DND-41 (cell line): Measurements from ENCODE around the gene SCNM1.
A peak's percentile ranks its signal among the peaks of the same experiment; 100 is the strongest.

Experiments used
- ATAC-seq: fragments of 200-7000 bp; cut with Tn5 transposase; 3 replicates; pipeline ENCODE4 v1.9.1; 2021; ENCODE audit warnings: low read depth; ENCODE audit not compliant: insufficient read depth
- DNase-seq: peaks from one replicate; pipeline ENCODE4 v3.0.0-alpha.2; 2020
- H2AFZ ChIP-seq: 2 replicates; pipeline ENCODE4 v1.6.0; 2012; ENCODE audit warnings: low read depth, low read length
- H3K27ac ChIP-seq: 2 replicates; pipeline ENCODE4 v1.5.1; 2012; ENCODE audit warnings: low read length, inconsistent platforms
- H3K27me3 ChIP-seq: fragments of 200-600 bp; sonication (generic); 2 replicates; pipeline ENCODE4 v1.6.0; 2012; ENCODE audit warnings: low read length, mild to moderate bottlenecking, inconsistent platforms; ENCODE audit not compliant: insufficient read depth, poor library complexity
- H3K36me3 ChIP-seq: 2 replicates; pipeline ENCODE4 v1.5.1; 2012; ENCODE audit warnings: low read length, inconsistent platforms; ENCODE audit not compliant: insufficient read depth
- H3K4me1 ChIP-seq: 2 replicates; pipeline ENCODE4 v1.5.1; 2012; ENCODE audit warnings: mild to moderate bottlenecking, low read length; ENCODE audit not compliant: insufficient read depth
- H3K4me2 ChIP-seq: 2 replicates; pipeline ENCODE4 v1.6.0; 2012; ENCODE audit warnings: mild to moderate bottlenecking, moderate library complexity, low read length, inconsistent platforms; ENCODE audit not compliant: insufficient read depth
- H3K4me3 ChIP-seq, 2 experiments: fragments of 200-600 bp in 1 of 2; shearing (Covaris generic) in 1 of 2; 2 replicates each; pipeline ENCODE4 v1.5.1; 2012 to 2016; ENCODE audit warnings: inconsistent platforms in 2 of 2, low read length in 2 of 2, mild to moderate bottlenecking in 2 of 2, low read depth in 1 of 2, moderate library complexity in 1 of 2
- H3K79me2 ChIP-seq: 2 replicates; pipeline ENCODE4 v1.6.0; 2012; ENCODE audit warnings: low read length, inconsistent platforms; ENCODE audit not compliant: insufficient read depth
- H3K9ac ChIP-seq: 2 replicates; pipeline ENCODE4 v1.6.0; 2012; ENCODE audit warnings: low read depth, mild to moderate bottlenecking, inconsistent platforms, low read length, moderate library complexity
- H3K9me3 ChIP-seq: 2 replicates; pipeline ENCODE4 v1.5.1; 2012; ENCODE audit warnings: low read length, moderate library complexity, mild to moderate bottlenecking, inconsistent platforms; ENCODE audit not compliant: insufficient read depth, severe bottlenecking
- H4K20me1 ChIP-seq: 2 replicates; pipeline ENCODE4 v1.6.0; 2012; ENCODE audit warnings: low read length; ENCODE audit not compliant: insufficient read depth
- CTCF ChIP-seq: IDR thresholded peaks from 2 replicates; pipeline ENCODE4 v1.5.1; 2012; ENCODE audit warnings: borderline replicate concordance, low read length, moderate library complexity, mild to moderate bottlenecking; ENCODE audit not compliant: poor library complexity, severe bottlenecking; ENCODE audit errors: extremely low read depth
- EZH2 ChIP-seq: IDR thresholded peaks from 3 replicates; pipeline ENCODE4 v1.6.1; 2012; ENCODE audit warnings: borderline replicate concordance, low read depth, mild to moderate bottlenecking, moderate library complexity, low read length, inconsistent platforms; ENCODE audit not compliant: severe bottlenecking

Gene SCNM1

GRCh38 chr1:151189637-151190445 is 23.9 kb downstream of the SCNM1 start, which contains the start of gene VPS72:
Gene VPS72 (minus strand): TSS chr1:151190197. CDS start chr1:151190121, 76 bp downstream.
- Histone ChIP-seq H3K4me3 (peak within 1 kb of the TSS; percentile 46 to 66), H3K4me1 (peaks cover 28% of the 10 kb centered on the region), H3K36me3 (peaks cover 14% of the 10 kb centered on the region), H3K9ac (peak within 1 kb of the TSS; percentile 73), H3K27me3 (no peaks in the 10 kb centered on the region), H2AFZ (peak within 1 kb of the TSS; percentile 78), H4K20me1 (no peaks in the 10 kb centered on the region), H3K27ac (peak within 1 kb of the TSS; percentile 82), H3K4me2 (peak within 1 kb of the TSS; percentile 63), H3K9me3 (no peaks in the 10 kb centered on the region), H3K79me2 (peaks cover 39% of the 10 kb centered on the region)
- ATAC-seq, result peak; percentile 91
- TF ChIP-seq EZH2, result no peak
- TF ChIP-seq CTCF, result peak; percentile 19
- DNase-seq, result peak; percentile 94

DNA sequence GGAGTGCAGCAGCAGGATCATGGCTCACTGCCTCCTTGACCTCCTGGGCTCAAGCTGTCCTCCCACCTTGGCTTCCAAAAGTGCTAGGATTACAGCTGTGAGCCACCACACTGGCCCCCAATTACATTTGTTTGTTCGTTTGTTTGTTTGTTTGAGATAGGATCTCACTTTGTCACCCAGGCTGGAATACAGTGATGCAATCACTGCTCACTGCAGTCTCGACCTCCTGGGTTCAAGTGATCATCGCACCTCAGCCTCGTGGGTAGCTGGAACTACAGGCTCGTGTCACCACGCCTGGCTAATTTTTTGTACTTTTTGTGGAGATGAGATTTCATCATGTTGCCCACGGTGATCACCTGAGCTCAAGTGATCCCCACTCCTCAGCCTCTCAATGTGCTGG is 26.1 kb downstream of the SCNM1 start:
- no peaks in the 10 kb centered on the region for H3K9me3 ChIP-seq
- H2AFZ ChIP-seq, result no peak overlapping the region
- no peaks in the 10 kb centered on the region for H3K27me3 ChIP-seq
- no peak overlapping the region for H3K9ac ChIP-seq
- H3K4me3 ChIP-seq, result no peak overlapping the region
- no peak for DNase-seq
- no peak for ATAC-seq
- H4K20me1 ChIP-seq, result no peaks in the 10 kb centered on the region
- H3K4me2 ChIP-seq, result no peak overlapping the region
- H3K4me1 ChIP-seq, result peaks cover 33% of the 10 kb centered on the region
- no peaks in the 10 kb centered on the region for H3K36me3 ChIP-seq
- H3K79me2 ChIP-seq, result peaks cover 29% of the 10 kb centered on the region
- TF ChIP-seq CTCF (no peak), EZH2 (no peak)
- no peak overlapping the region for H3K27ac ChIP-seq

DNA sequence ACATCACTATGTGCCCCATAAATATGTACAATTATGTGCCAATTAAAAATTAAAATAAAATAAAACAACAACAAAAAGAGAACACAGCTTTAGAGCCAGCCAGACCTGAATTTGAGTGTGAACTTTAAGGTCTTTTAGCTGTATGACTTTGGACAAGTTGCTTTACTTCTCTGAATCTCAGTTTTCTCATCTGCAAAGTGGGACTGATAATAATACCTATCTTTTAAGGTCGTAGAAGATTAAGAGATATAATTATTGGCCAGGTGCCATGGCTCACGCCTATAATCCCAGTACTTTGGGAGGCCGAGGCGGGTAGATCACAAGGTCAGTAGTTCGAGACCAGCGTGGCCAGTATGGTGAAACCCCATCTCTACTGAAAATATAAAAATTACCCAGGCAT is 27.4 kb downstream of the SCNM1 start:
- TF ChIP-seq EZH2 (no peak), CTCF (no peak)
- Histone ChIP-seq H3K9ac (no peak overlapping the region), H3K27me3 (no peaks in the 10 kb centered on the region), H3K36me3 (no peaks in the 10 kb centered on the region), H4K20me1 (no peaks in the 10 kb centered on the region), H3K9me3 (no peaks in the 10 kb centered on the region), H3K4me2 (no peak overlapping the region), H3K4me3 (no peak overlapping the region), H3K4me1 (peaks cover 32% of the 10 kb centered on the region), H2AFZ (no peak overlapping the region), H3K27ac (no peak overlapping the region), H3K79me2 (peaks cover 16% of the 10 kb centered on the region)
- DNase-seq (no peak), ATAC-seq (no peak)
